Measurements from ENCODE around the gene PHC2. TPM values are rescaled to one million over a fixed set of nuclear protein-coding genes. Genes with fewer than 3 reads are reported as not detected.

The PHC2 gene
- total RNA-seq, 1 experiment from 2014 or later, result 61.7 TPM

- no peak for DNase-seq (ENCODE audit: low read depth, low spot score)
- in situ Hi-C loops (cut with HindIII; ENCODE audit: low pct_unique_long_range_greater_than_20kb, low sequenced_read_pairs), result no loop called here
These were observed 32.9 kb downstream of the PHC2 start for GRCh38 chr1:33397994-33398393.

- in situ Hi-C loops (cut with HindIII; ENCODE audit: low pct_unique_long_range_greater_than_20kb, low sequenced_read_pairs), result no loop called here
- no peak for DNase-seq (ENCODE audit: low read depth, low spot score)
These were observed 33.8 kb downstream of the PHC2 start for GRCh38 chr1:33397125-33397506.

GRCh38 chr1:33396188-33397124, 34.4 kb downstream of the PHC2 start:
- in situ Hi-C loops (cut with HindIII; ENCODE audit: low pct_unique_long_range_greater_than_20kb, low sequenced_read_pairs), result no loop called here
- DNase-seq (ENCODE audit: low read depth, low spot score), result no peak

- DNase-seq (ENCODE audit: low read depth, low spot score), result no peak
- in situ Hi-C loops (cut with HindIII; ENCODE audit: low pct_unique_long_range_greater_than_20kb, low sequenced_read_pairs), result no loop called here
These were observed 36.1 kb downstream of the PHC2 start for GRCh38 chr1:33394770-33395169.

- in situ Hi-C loops (cut with HindIII; ENCODE audit: low pct_unique_long_range_greater_than_20kb, low sequenced_read_pairs), result no loop called here
These were observed 36.9 kb downstream of the PHC2 start for GRCh38 chr1:33393991-33394390.

GRCh38 chr1:33393524-33393923, 37.4 kb downstream of the PHC2 start:
- DNase-seq (ENCODE audit: low read depth, low spot score), result no peak
- in situ Hi-C loops (cut with HindIII; ENCODE audit: low pct_unique_long_range_greater_than_20kb, low sequenced_read_pairs), result no loop called here

More at GRCh38 chr1:33393991-33394390, 36.9 kb downstream of the PHC2 start:
- no peak for DNase-seq (ENCODE audit: low read depth, low spot score)

- in situ Hi-C loops (cut with HindIII; ENCODE audit: low pct_unique_long_range_greater_than_20kb, low sequenced_read_pairs), result no loop called here
- no peak for DNase-seq (ENCODE audit: low read depth, low spot score)
These were observed 38.3 kb downstream of the PHC2 start for GRCh38 chr1:33392639-33393038.

- in situ Hi-C loops (cut with HindIII; ENCODE audit: low pct_unique_long_range_greater_than_20kb, low sequenced_read_pairs), result no loop called here
These were observed 38.7 kb downstream of the PHC2 start for GRCh38 chr1:33392206-33392605.

GRCh38 chr1:33391343-33392078, 39.4 kb downstream of the PHC2 start:
- DNase-seq (ENCODE audit: low read depth, low spot score), result no peak
- in situ Hi-C loops (cut with HindIII; ENCODE audit: low pct_unique_long_range_greater_than_20kb, low sequenced_read_pairs), result no loop called here

More at GRCh38 chr1:33392206-33392605, 38.7 kb downstream of the PHC2 start:
- no peak for DNase-seq (ENCODE audit: low read depth, low spot score)

GRCh38 chr1:33390542-33390941, 40.4 kb downstream of the PHC2 start:
- in situ Hi-C loops (cut with HindIII; ENCODE audit: low pct_unique_long_range_greater_than_20kb, low sequenced_read_pairs), result no loop called here
- no peak for DNase-seq (ENCODE audit: low read depth, low spot score)

- in situ Hi-C loops (cut with HindIII; ENCODE audit: low pct_unique_long_range_greater_than_20kb, low sequenced_read_pairs), result no loop called here
- DNase-seq (ENCODE audit: low read depth, low spot score), result no peak
These were observed 41.8 kb downstream of the PHC2 start for GRCh38 chr1:33388805-33389771.

GRCh38 chr1:33387625-33388024, 43.3 kb downstream of the PHC2 start:
- in situ Hi-C loops (cut with HindIII; ENCODE audit: low pct_unique_long_range_greater_than_20kb, low sequenced_read_pairs), result no loop called here
- DNase-seq (ENCODE audit: low read depth, low spot score), result no peak

- DNase-seq (ENCODE audit: low read depth, low spot score), result no peak
- in situ Hi-C loops (cut with HindIII; ENCODE audit: low pct_unique_long_range_greater_than_20kb, low sequenced_read_pairs), result no loop called here
These were observed 45.6 kb downstream of the PHC2 start for GRCh38 chr1:33385251-33385650.

GRCh38 chr1:33384040-33384812, 46.7 kb downstream of the PHC2 start:
- in situ Hi-C loops (cut with HindIII; ENCODE audit: low pct_unique_long_range_greater_than_20kb, low sequenced_read_pairs), result no loop called here
- peak; percentile 6 for DNase-seq (ENCODE audit: low read depth, low spot score)

- in situ Hi-C loops (cut with HindIII; ENCODE audit: low pct_unique_long_range_greater_than_20kb, low sequenced_read_pairs), result no loop called here
- DNase-seq (ENCODE audit: low read depth, low spot score), result no peak
These were observed 47.4 kb downstream of the PHC2 start for GRCh38 chr1:33383489-33383888.

GRCh38 chr1:33382661-33383415, 48.1 kb downstream of the PHC2 start:
- in situ Hi-C loops (cut with HindIII; ENCODE audit: low pct_unique_long_range_greater_than_20kb, low sequenced_read_pairs), result no loop called here
- DNase-seq (ENCODE audit: low read depth, low spot score), result peak; percentile 70
